ENCODE results near the gene TGFBR3.

- TF ChIP-seq POLR2A (IDR thresholded peaks at IDR 0.05; ENCODE audit: low read length) (no peak), GATA1 (IDR thresholded peaks at IDR 0.05; ENCODE audit: low read depth, low read length) (no peak)
Measured at GRCh38 chr1:91885716-91886506, at the start of gene TGFBR3.

Data from erythroblast (primary cell).